CD4-positive, alpha-beta T cell treated with Interleukin-17A for 1 hour (primary cell): ENCODE results near the gene MARVELD2.

Experiments used
- DNase-seq: peaks from one replicate; pipeline ENCODE4 v3.0.0-alpha.2; 2020

Gene MARVELD2

DNA sequence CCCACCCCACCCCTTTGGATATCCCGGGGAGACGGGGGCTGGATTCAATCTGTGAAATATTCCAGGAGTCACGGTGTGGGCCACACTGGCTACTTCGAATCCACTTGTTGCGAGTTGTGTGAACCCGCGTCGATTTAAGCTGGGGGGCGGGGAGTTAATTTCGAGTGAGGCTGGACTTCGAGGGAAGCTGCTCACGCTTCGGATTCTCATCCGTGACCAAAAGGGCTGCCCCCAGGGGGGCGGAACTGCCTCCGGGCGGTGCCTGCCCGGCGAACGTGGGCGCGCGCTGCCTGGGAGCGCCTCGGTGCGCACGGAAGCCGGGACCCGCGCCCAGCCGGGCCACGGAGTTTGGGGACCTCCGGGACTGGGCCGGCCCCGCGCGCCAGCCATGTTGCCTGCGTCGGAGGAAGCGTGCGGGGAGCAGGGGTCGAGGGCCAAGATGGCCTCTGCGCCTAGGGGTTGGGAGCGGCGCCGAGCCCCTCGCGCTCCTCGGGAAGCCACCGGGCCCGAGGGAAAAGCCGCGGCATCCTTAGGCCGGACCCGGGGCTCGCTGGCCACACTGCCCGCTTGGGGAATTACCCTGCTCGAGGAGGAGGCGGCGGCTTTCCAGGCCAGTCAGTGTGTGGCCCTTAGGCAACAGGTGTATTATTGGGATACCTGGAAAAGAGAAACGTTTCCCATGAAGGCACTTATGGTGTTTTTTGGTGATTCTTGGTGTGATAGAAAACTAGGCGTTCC lies 78.6 kb downstream of the MARVELD2 start:
- DNase-seq: no peak
